CD4-positive, alpha-beta T cell treated with Interleukin-10 for 1 hour (primary cell): ENCODE data around the gene TMEM117.
"Not testable (repeated sequence)": the region's sequence is repeated elsewhere in the genome, so short reads cannot be mapped to it uniquely, and the experiment has no call there.

Experiments used
- DNase-seq: peaks from one replicate; pipeline ENCODE4 v3.0.0-alpha.2; 2020

TMEM117 gene

GRCh38 chr12:43841253-43841652, 5.4 kb downstream of the TMEM117 start:
- DNase-seq = no peak

- DNase-seq = no peak
Observed at GRCh38 chr12:43842259-43842658, 6.4 kb downstream of the TMEM117 start.

- DNase-seq = not testable (repeated sequence)
Observed at GRCh38 chr12:43847425-43848225, 11.7 kb downstream of the TMEM117 start.

GRCh38 chr12:43848226-43848507, 12.3 kb downstream of the TMEM117 start:
- DNase-seq = no peak

- no peak for DNase-seq
Observed at GRCh38 chr12:43848786-43849185, 12.9 kb downstream of the TMEM117 start.

- no peak for DNase-seq
Observed at GRCh38 chr12:43852744-43853143, 16.9 kb downstream of the TMEM117 start.

- DNase-seq = no peak
Observed at GRCh38 chr12:43856972-43857371, 21.1 kb downstream of the TMEM117 start.

GRCh38 chr12:43858096-43858495, 22.2 kb downstream of the TMEM117 start:
- DNase-seq = no peak

GRCh38 chr12:43858991-43859390, 23.1 kb downstream of the TMEM117 start:
- no peak for DNase-seq

GRCh38 chr12:43861015-43861839, 25.3 kb downstream of the TMEM117 start:
- no peak for DNase-seq

GRCh38 chr12:43861840-43862150, 25.9 kb downstream of the TMEM117 start:
- DNase-seq = no peak

- DNase-seq = no peak
Observed at GRCh38 chr12:43863770-43864366, 28.0 kb downstream of the TMEM117 start.

- DNase-seq = not testable (repeated sequence)
Observed at GRCh38 chr12:43864557-43864956, 28.7 kb downstream of the TMEM117 start.

- no peak for DNase-seq
Observed at GRCh38 chr12:43869184-43869583, 33.3 kb downstream of the TMEM117 start.

GRCh38 chr12:43869765-43870164, 33.9 kb downstream of the TMEM117 start:
- not testable (repeated sequence) for DNase-seq

GRCh38 chr12:43871258-43871657, 35.4 kb downstream of the TMEM117 start:
- DNase-seq = not testable (repeated sequence)

- no peak for DNase-seq
Observed at GRCh38 chr12:43872396-43872795, 36.5 kb downstream of the TMEM117 start.

GRCh38 chr12:43878050-43878449, 42.2 kb downstream of the TMEM117 start:
- DNase-seq = no peak

GRCh38 chr12:43880547-43880946, 44.7 kb downstream of the TMEM117 start:
- DNase-seq = no peak

- DNase-seq = peak; percentile 66
Observed at GRCh38 chr12:43882578-43883178, 46.8 kb downstream of the TMEM117 start.

- DNase-seq = no peak
Observed at GRCh38 chr12:43883311-43883710, 47.4 kb downstream of the TMEM117 start.

- no peak for DNase-seq
Observed at GRCh38 chr12:43883748-43884147, 47.9 kb downstream of the TMEM117 start.

- no peak for DNase-seq
Observed at GRCh38 chr12:43884683-43885410, 49.0 kb downstream of the TMEM117 start.
